ENCODE measurements around the gene WDR45B.
A peak's percentile ranks its signal among the peaks of the same experiment; 100 is the strongest.
"Not testable (repeated sequence)": the region's sequence is repeated elsewhere in the genome, so short reads cannot be mapped to it uniquely, and the experiment has no call there.

Gene WDR45B

DNA sequence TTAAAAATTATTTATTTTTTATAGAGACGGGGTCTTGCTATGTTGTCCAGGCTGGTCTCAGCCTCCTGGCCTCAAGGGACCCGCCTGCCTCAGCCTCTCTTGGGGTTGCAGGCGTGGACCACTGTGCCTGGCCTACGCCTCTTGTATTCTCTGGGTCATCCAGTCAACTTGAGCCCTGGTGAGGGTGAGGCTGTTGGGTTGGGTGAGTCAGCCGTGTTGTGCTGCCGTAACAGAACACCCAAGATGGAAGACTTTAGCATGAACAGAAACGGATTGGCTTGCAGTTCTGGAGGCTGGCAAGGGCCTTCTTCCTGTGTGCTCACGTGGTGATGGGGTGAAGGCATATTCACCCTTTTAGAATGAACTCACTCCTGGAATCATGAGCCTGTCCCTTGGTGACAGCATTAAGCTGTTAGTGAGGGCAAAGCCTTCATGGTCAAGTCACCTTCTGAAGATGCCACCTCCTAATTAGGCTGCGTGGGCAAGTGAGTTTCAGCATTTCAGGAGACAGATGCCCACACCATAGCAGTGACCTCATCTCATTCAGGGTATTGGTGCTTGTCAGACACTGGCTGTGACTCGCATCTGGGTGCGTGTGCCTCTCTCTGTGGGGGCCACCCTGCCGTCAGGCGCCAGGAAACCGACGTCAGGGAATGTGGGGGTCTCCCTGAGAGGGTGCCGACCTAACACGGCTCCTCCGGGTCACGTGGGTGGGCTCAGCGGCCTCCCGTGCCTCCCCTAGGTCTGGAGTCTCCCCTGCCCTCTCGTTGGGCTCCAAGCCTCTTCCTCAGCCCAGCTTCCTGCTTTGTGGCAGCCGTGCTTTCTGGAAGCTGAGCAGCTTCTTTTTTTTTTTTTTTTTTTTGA, 49.8 kb downstream of the WDR45B start:
- DNase-seq: no peak

- DNase-seq: no peak
Measured at GRCh38 chr17:82596837-82597672, 51.2 kb downstream of the WDR45B start.

DNA sequence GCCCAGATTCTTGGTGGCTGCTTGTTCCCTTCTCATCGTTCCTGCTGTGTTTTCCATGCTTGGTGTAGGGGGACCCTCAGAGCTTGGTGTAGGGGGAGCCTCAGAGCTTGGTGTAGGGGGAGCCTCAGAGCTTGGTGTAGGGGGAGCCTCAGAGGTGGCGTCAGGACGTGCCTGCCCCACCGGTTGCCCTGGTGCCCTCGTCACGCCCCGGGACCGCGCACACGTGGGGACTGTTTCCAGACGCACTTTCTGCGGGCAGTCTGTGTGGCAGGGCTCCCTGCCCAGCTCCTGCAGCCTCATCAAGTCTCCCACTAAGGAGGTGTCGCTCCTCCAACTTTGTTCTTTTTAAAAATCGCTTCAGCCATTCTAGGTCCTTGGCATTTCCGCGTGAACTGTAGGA, 51.9 kb downstream of the WDR45B start:
- DNase-seq: no peak

DNA sequence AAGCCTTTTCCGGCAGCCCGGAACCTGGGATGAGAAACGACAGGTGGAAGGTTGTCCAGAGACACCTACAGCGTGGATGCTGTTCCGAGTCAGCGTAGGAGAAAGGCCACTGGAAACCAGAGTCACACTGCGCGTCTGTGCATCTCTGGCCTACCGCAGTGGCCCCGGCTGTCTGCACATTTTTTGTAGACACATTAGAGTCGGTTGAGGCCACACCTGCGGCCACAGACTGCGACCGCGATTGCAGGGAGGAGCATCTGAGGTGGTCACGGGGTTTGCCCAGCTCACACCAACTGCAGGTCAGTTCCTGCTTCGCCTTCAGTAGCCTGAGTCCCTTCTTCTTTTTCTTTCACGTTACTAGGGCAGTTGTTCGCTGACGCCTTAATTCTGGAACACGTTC, 52.4 kb downstream of the WDR45B start:
- no peak for DNase-seq

- no peak for DNase-seq
Measured at GRCh38 chr17:82594571-82594970, 53.7 kb downstream of the WDR45B start.

- DNase-seq: no peak
Measured at GRCh38 chr17:82593590-82594087, 54.6 kb downstream of the WDR45B start.

GRCh38 chr17:82592767-82593589, 55.3 kb downstream of the WDR45B start:
- peak; percentile 70 for DNase-seq

- no peak for DNase-seq
Measured at GRCh38 chr17:82592289-82592766, 55.9 kb downstream of the WDR45B start.

DNA sequence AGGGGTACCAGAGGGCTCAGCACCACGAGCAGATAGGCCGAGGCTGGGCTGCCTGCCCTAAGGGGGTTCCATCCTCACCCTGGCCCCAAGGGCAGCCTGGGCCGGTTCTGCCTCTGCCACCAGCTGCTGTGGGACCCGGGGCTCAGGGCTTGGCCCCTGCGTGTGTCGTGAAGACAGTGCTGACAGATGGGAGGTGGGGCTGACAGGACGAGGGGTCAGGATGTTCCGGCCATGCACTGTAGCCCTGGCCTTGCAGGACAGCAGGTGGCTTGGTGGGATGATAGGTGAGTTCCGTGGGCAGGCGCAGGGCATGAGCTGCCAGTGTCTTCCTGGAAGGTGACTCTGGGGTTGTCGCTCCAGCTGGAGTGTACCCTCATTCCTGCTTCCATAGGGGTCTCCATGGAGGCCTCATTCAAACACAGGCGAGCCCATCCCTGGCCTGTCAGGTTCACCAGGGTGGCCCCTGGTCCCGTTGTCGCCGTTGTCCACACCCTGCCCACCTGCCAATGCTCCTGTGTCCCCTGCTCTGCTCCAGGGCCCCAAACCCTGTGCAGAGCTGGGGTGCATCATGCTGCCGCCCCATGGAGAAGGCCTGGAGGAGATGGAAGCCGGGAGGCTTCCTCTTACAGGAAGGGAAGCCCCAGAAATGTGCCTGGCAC, 57.2 kb downstream of the WDR45B start:
- DNase-seq: no peak

DNA sequence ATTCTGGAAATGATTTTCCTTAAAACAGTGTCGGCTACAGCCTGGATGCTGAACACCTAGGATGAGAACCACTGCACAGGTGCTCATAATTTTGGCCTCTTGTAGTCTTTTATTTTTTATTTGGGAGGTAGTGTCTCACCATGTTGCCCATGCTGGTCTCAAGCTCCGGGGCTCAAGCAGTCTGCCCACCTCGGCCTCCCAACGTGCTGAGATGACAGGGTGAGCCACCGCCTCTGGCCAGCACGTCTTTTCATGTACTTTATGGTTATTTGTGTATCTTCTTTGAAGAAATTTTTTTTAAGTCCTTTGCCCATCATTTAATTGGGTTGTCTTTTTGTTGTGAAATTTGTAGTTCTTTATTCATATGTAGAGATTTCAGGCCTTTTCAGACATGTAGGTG, 58.0 kb downstream of the WDR45B start:
- DNase-seq: no peak

GRCh38 chr17:82589851-82590180, 58.4 kb downstream of the WDR45B start:
- DNase-seq: no peak

- no peak for DNase-seq
Measured at GRCh38 chr17:82588266-82589175, 59.7 kb downstream of the WDR45B start.

DNA sequence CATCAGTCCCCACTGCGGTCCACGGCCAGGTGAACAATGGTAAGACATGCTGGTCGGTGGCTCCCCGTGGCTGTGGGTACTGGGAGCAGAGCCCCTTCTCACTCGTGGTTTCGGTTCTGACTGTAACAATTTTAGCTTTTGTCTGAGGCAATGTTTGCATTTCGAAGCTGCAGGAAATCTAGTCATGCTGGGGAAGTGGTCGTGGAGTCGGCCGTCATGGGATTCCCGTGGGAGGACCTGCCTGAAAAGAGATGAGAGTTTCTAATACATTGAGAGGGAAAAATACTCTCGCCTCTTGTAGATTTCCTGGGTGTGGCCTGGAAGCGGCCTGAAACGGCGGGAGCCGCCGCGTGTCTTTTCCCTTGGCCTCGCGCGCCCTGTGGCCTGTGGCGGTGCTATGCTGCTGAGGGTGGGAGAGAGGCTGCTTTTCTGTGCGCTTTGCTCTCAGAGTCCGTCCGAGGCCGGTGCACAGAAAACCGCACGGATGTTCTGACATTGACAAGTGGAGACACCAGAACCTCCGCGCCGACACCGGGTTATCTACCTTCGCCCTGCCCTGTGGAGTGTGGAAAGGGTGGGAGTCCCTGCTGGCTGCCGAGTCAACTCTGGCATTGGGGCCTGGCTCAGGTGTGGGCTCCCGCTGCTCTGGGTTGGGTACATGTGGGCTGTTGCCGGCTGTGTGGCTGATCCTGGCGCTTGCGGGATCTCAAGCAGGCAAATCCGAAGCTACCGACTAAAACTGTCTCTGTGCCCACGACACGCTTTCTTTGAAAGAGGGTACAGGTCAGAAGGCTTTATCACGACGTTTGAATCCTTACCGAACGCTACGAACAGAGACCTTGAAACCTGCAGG, 60.8 kb downstream of the WDR45B start:
- no peak for DNase-seq

DNA sequence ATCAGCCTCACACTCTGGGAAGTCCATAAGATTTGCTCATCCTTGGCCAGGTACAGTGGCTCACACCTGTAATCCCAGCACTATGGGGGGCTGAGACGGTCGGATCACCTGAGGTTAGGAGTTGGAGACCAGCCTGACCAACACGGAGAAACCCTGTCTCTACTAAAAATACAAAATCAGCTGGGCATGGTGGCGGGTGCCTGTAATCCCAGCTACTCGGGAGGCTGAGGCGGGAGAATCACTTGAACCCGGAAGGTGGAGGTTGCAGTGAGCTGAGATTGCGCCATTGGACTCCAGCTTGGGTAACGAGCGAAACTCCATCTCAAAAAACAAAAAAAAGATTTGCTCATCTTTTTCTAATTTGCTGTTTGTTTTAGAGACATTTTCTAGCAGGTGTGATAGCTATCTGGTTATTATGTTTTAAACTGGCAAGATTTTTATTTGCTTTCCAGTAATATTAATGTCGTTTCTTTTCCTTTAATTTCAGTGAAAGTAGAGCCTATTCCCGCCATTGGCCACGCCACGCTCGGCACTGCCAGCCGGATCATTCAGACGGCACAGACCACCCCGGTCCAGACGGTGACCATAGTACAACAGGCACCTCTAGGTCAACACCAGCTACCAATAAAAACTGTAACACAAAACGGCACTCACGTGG, 61.5 kb downstream of the WDR45B start:
- no peak for DNase-seq

GRCh38 chr17:82585935-82586575, 62.2 kb downstream of the WDR45B start:
- not testable (repeated sequence) for DNase-seq

GRCh38 chr17:82583720-82584234, 64.5 kb downstream of the WDR45B start:
- DNase-seq: no peak

- no peak for DNase-seq
Measured at GRCh38 chr17:82582709-82583108, 65.5 kb downstream of the WDR45B start.

- DNase-seq: no peak
Measured at GRCh38 chr17:82582213-82582612, 66.0 kb downstream of the WDR45B start.

- not testable (repeated sequence) for DNase-seq
Measured at GRCh38 chr17:82579969-82580368, 68.3 kb downstream of the WDR45B start.
